Heart left ventricle (tissue), 13 donors: ENCODE measurements around the gene FMO5.

Experiments used
- CTCF ChIP-seq, 12 donors: fragments of 200-600 bp; sonication (generic) in 4 of 12; IDR thresholded peaks; one replicate each; pipeline versions ENCODE4 v1.5.0 to v1.8.0; 2018 to 2022; ENCODE audit warnings: antibody characterized with exemption in 12 of 12, mild to moderate bottlenecking in 5 of 12
- POLR2A ChIP-seq, 2 donors: fragments of 450-650 bp; IDR thresholded peaks; one replicate each; pipeline ENCODE4 v1.6.1; 2017; ENCODE audit warnings: antibody characterized with exemption in 2 of 2, mild to moderate bottlenecking in 2 of 2, moderate library complexity in 2 of 2
- donor health status: ischemic (EF 13 %, LVEDD 7.1; RV severe dilation, severe dysfunction).
- donor health status: DM: no; HTN: yes; CAD: no.
- donor health status: DM: no; HTN: no; CAD: no.
- donor health status: ischemic (EF 25% LVEDD 6.9; RV normal size, moderate dysfunction).
- donor health status: ischemic (EF 25% LVEDD 5.7; RV mildly dilated, moderate dysfunction).
- donor health status: ischemic (EF 35%, LVEDD 5.7; RV mildly dilated, moderate dysfunction).
- donor health status: nonischemic (EF 11% LVEDD 7.7; RV severe dilation, severe dysfunction).
- donor health status: DM: yes; HTN: yes; CAD: no.
- donor health status: PGD.
- donor health status: ischemic (EF 29% LVEDD 5.4; RV normal size, mild dysfunction).
- donor health status: nonischemic (EF 23%, LVEDD 6.1; RV moderate dilation, normal function).

GRCh38 chr1:147215540-147215916 is 9.6 kb downstream of the FMO5 start:
- TF ChIP-seq CTCF (IDR thresholded peaks at IDR 0.05): no peak
- TF ChIP-seq POLR2A (IDR thresholded peaks at IDR 0.05): no peak
